T-cell (primary cell): ENCODE measurements around the gene MPI. TPM values are rescaled to one million over a fixed set of nuclear protein-coding genes. Genes with fewer than 3 reads are reported as not detected.

Experiments
- ATAC-seq, 4 experiments: fragments of 200-7000 bp in 3 of 4; fragments of 150-1000 bp in 1 of 4; cut with Tn5 transposase; replicated peaks in 1 of 4; 1 replicate in 3 of 4; 2 replicates in 1 of 4; pipeline ENCODE4 v1.10.0; 2021; ENCODE audit warnings: moderate library complexity in 3 of 4, mild to moderate bottlenecking in 2 of 4, moderate number of reproducible peaks in 1 of 4
- CTCF ChIA-PET, 2 donors: fragments of 300-600 bp; sonication (Branson Sonifier 250); formaldehyde crosslinking; loops; one replicate each; lab custom pipeline; 2022; ENCODE audit warnings: antibody characterized with exemption in 2 of 2; lab: Charles Lee
- POLR2A ChIA-PET, 2 donors: fragments of 300-600 bp; sonication (Branson Sonifier 250); formaldehyde crosslinking; loops; one replicate each; lab custom pipeline; 2022; ENCODE audit warnings: antibody characterized with exemption in 2 of 2; lab: Charles Lee
- DNase-seq, 35 experiments: peaks; one replicate each; pipeline versions ENCODE4 v3.0.0 to v3.0.0-alpha.2; 2013 to 2023
- H3K27ac ChIP-seq: one replicate; pipeline ENCODE4 v1.5.1; 2013; ENCODE audit warnings: low read length
- H3K27me3 ChIP-seq, 2 experiments: replicated peaks in 1 of 2; 1 replicate in 1 of 2; 2 replicates in 1 of 2; pipeline versions ENCODE4 v1.6.1 to v1.7.0; 2013; ENCODE audit warnings: low read length in 1 of 2, mixed read lengths in 1 of 2; ENCODE audit not compliant: control insufficient read depth in 2 of 2, insufficient read depth in 2 of 2; ENCODE audit errors: extremely low read depth in 1 of 2
- H3K36me3 ChIP-seq, 2 donors: 1 replicate in 1 of 2; 2 replicates in 1 of 2; pipeline versions ENCODE4 v1.6.1 to v1.7.0; 2013; ENCODE audit warnings: low read length in 1 of 2; ENCODE audit not compliant: control insufficient read depth in 2 of 2, insufficient read depth in 1 of 2; ENCODE audit errors: extremely low read depth in 1 of 2
- H3K4me1 ChIP-seq, 2 experiments: 1 replicate in 1 of 2; 2 replicates in 1 of 2; pipeline versions ENCODE4 v1.6.1 to v1.7.0; 2013; ENCODE audit warnings: low read length in 2 of 2, mixed read lengths in 1 of 2; ENCODE audit not compliant: insufficient read depth in 2 of 2, control insufficient read depth in 1 of 2; ENCODE audit errors: extremely low read depth in 1 of 2
- H3K4me3 ChIP-seq, 2 donors: 1 replicate in 1 of 2; 2 replicates in 1 of 2; pipeline versions ENCODE4 v1.5.1 to v1.7.0; 2013; ENCODE audit warnings: mild to moderate bottlenecking in 2 of 2, low read length in 1 of 2, moderate library complexity in 1 of 2; ENCODE audit not compliant: control insufficient read depth in 1 of 2; ENCODE audit errors: extremely low read depth in 1 of 2
- H3K9me3 ChIP-seq: 2 replicates; pipeline ENCODE4 v1.7.0; 2013
- H3K27ac Mint-ChIP-seq, 2 donors: one replicate each; pipeline ENCODE4 v1.8.0; 2020 to 2021; ENCODE audit warnings: mild to moderate bottlenecking in 2 of 2, mixed read lengths in 2 of 2
- H3K27me3 Mint-ChIP-seq, 2 donors: one replicate each; pipeline ENCODE4 v1.8.0; 2021 to 2022; ENCODE audit warnings: mixed read lengths in 2 of 2
- H3K36me3 Mint-ChIP-seq: one replicate; pipeline ENCODE4 v1.8.0; 2021; ENCODE audit warnings: mixed read lengths
- H3K4me1 Mint-ChIP-seq, 3 donors: one replicate each; pipeline ENCODE4 v1.8.0; 2020 to 2022; ENCODE audit warnings: mixed read lengths in 3 of 3, mild to moderate bottlenecking in 1 of 3
- H3K4me3 Mint-ChIP-seq, 3 donors: one replicate each; pipeline ENCODE4 v1.8.0; 2020 to 2022; ENCODE audit warnings: mild to moderate bottlenecking in 3 of 3, mixed read lengths in 3 of 3, moderate library complexity in 3 of 3
- H3K9me3 Mint-ChIP-seq, 3 donors: one replicate each; pipeline ENCODE4 v1.8.0; 2020 to 2022; ENCODE audit warnings: mixed read lengths in 3 of 3
- WGBS: methylation state at CpG from one replicate; pipeline ENCODE4 v1.1.5; 2013; ENCODE audit warnings: missing lambda C conversion rate; ENCODE audit not compliant: insufficient coverage; 5-methylcytosine and 5-hydroxymethylcytosine counted together
- total RNA-seq, 35 experiments: library from RNA in 6 of 35; stranded (reverse) in 6 of 35; fragments of 120-200 nt in 1 of 35; gene quantifications; one replicate each; pipeline versions ENCODE4 v1.2.1 to v1.2.4 and lab custom pipeline; 2013 to 2026

The MPI gene
- total RNA-seq, 5 donors from 2014 or later (not counting 1 experiment from before 2014, with no cell fraction given): 36.5 to 74.1 (median 66.1) TPM

DNA sequence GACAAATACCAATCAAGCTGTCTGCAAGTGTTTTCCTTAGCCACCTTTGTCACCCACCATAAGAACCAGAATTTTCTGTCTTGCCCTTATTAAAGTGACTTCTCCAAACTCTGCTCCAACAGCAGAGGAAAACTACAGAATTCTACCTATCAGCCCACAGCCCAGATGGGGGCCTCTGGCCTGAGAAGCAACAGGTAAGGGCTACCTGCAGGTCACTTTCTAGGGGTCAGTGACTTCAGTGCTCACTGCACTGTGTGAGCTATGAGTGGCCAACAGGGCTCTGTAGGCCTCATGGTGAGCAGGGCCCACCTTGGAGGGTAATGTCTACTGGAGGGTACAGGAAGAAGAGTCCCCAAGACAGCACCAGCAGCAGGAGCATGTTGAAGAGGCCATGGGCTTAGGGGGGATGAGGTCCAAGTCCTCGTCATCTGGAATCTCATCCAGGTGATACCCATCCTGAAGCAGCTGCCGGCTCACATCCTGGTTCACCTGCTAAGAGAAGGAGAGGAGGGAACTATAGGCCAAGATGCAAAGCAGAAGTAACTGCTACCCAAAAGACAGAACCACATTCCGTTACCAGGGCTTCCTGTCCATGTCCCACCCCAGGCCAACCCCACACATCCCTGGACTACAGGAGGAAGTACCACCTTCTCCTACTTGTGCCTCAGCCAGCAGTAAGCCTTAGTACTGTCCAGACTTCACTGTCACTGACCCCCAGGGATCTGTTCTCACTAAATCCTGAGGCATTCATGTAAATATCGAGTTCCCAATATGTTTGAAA, 12.6 kb downstream of the MPI start:
- H3K4me1 Mint-ChIP-seq: peaks cover 46 to 54% (median 51%) of the 10 kb centered on the region in 3 donors
- H3K27ac ChIP-seq: no peak overlapping the region
- H3K36me3 ChIP-seq: peaks cover 13 to 62% of the 10 kb centered on the region in 2 donors
- WGBS: 83% methylated on average over 1 of the region's 4 CpGs
- H3K4me1 ChIP-seq: peaks cover 8 to 33% of the 10 kb centered on the region in 2 experiments
- POLR2A ChIA-PET: interaction anchor here in 1 of 2 donors (0.7 kb wide), 1 partner anchor 9 kb away, joined by 6 read pairs; no protein-coding TSS in a partner anchor
- peak overlapping the region in 1 of 3 donors; percentile 9 for H3K4me3 Mint-ChIP-seq
- CTCF ChIA-PET: interaction anchor here (0.6 to 2.3 kb wide), 42 partner anchors 8 to 550 kb away, joined by 3 to 18 read pairs (median 4); partner anchors contain the start of genes MPI (in 1 of the 2), SCAMP2 (in 1 of the 2) and ULK3 (in 1 of the 2)
- no peaks in the 10 kb centered on the region for H3K27me3 Mint-ChIP-seq
- DNase-seq: no peak
- no peaks in the 10 kb centered on the region for H3K9me3 ChIP-seq
- peaks cover 19% of the 10 kb centered on the region for H3K36me3 Mint-ChIP-seq
- H3K27ac Mint-ChIP-seq: peak overlapping the region; percentile 79
- H3K4me3 ChIP-seq: no peak overlapping the region
- no peaks in the 10 kb centered on the region for H3K27me3 ChIP-seq
- no peaks in the 10 kb centered on the region for H3K9me3 Mint-ChIP-seq
- no peak for ATAC-seq

DNA sequence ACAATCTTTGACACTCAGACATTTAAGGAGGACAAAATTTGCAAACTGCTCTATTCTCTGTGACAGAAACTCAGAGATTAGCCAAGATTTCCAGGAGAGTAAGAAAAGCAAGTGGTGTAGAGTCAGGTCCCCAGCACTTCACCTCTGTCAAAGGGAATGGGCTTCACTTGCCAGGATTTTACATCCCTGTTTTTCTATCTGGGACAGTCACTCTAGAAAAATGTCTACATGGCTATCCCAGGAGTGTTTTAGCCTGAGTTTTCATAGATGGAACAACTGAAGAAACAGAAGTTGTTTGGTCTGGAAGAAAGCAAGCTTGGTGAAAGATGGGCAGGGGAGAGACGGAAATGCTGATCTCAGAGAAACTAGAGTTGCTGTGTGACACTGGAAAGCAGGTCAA, 13.8 kb downstream of the MPI start:
- ChIA-PET POLR2A (interaction anchor here (0.7 to 1.1 kb wide), 2 partner anchors 8 to 120 kb away, joined by 4 to 6 read pairs; partner anchors contain the start of gene PPCDC (in 1 of the 2)), CTCF (interaction anchor here in 1 of 2 donors (0.7 to 1.9 kb wide), 2 partner anchors 10 to 18 kb away, joined by 3 to 7 read pairs; no protein-coding TSS in a partner anchor)
- H3K4me3 Mint-ChIP-seq: peak overlapping the region in 1 of 3 donors; percentile 53
- no CpG with 5 or more reads among the region's 1 CpG for WGBS
- H3K4me1 ChIP-seq: peaks cover 8 to 37% of the 10 kb centered on the region in 2 experiments
- ATAC-seq (no peak), DNase-seq (no peak)
- no peak overlapping the region for H3K4me3 ChIP-seq
- peaks cover 50 to 59% (median 54%) of the 10 kb centered on the region in 3 donors for H3K4me1 Mint-ChIP-seq
- H3K27ac Mint-ChIP-seq: peak overlapping the region; percentile 69 to 79
- H3K27ac ChIP-seq: no peak overlapping the region
- H3K36me3 Mint-ChIP-seq: peaks cover 19% of the 10 kb centered on the region
- H3K9me3 ChIP-seq: no peaks in the 10 kb centered on the region
- H3K27me3 ChIP-seq: no peaks in the 10 kb centered on the region
- no peaks in the 10 kb centered on the region for H3K27me3 Mint-ChIP-seq
- no peaks in the 10 kb centered on the region for H3K9me3 Mint-ChIP-seq
- H3K36me3 ChIP-seq: peaks cover 11 to 56% of the 10 kb centered on the region in 2 donors

DNA sequence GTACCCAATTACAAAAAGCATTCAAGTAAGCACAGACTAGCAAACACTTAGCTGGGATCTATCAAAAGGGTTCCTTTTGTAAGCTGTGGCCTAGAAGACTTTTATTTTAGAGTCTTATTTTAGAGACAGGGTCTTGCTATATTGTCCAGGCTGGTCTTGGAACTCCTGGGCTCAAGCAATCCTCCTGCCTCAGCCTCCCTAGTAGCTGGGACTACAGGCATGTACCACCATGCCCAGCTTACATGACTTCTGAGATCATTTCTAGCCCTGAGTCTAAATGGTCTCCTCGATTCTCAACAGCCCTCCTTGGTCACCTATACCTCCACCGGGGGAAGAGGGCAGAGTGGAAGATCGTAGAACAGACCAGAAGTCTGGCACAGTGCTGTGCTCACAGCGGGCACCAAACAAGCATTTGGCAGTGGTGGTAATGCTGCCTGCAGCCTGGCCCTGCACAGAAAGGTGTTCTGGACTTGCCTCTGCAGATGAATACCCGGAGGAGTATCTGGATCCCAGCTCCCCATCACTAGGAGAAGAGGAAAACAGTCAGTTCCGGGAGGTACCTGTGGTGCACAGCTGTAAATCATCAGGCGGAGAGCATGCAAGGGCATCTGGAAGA, 14.5 kb downstream of the MPI start:
- Mint-ChIP-seq H3K27ac (peak overlapping the region; percentile 27 to 87), H3K9me3 (no peaks in the 10 kb centered on the region), H3K36me3 (peaks cover 19% of the 10 kb centered on the region), H3K4me1 (peaks cover 50 to 59% (median 56%) of the 10 kb centered on the region in 3 donors), H3K27me3 (no peaks in the 10 kb centered on the region), H3K4me3 (peak overlapping the region; percentile 80 to 98 (median 97))
- no peak overlapping the region for H3K4me3 ChIP-seq
- ChIA-PET CTCF (interaction anchor here (0.5 to 1.9 kb wide), 3 partner anchors 10 to 19 kb away, joined by 3 to 7 read pairs (median 5); no protein-coding TSS in a partner anchor), POLR2A (interaction anchor here in 1 of 2 donors (1.1 kb wide), 1 partner anchor 119 kb away, joined by 4 read pairs; the partner anchor contains the start of gene PPCDC)
- ATAC-seq (no peak), DNase-seq (no peak)
- WGBS: 89% methylated on average over 5 of the region's 7 CpGs
- H3K9me3 ChIP-seq: no peaks in the 10 kb centered on the region
- peaks cover 8 to 50% of the 10 kb centered on the region in 2 donors for H3K36me3 ChIP-seq
- H3K27ac ChIP-seq: no peak overlapping the region
- no peaks in the 10 kb centered on the region for H3K27me3 ChIP-seq
- H3K4me1 ChIP-seq: peaks cover 8 to 37% of the 10 kb centered on the region in 2 experiments

- Mint-ChIP-seq H3K4me1 (peaks cover 45 to 53% (median 49%) of the 10 kb centered on the region in 3 donors), H3K27ac (peak overlapping the region; percentile 80 to 87)
Measured at GRCh38 chr15:74906067-74906449, 16.2 kb downstream of the MPI start.

DNA sequence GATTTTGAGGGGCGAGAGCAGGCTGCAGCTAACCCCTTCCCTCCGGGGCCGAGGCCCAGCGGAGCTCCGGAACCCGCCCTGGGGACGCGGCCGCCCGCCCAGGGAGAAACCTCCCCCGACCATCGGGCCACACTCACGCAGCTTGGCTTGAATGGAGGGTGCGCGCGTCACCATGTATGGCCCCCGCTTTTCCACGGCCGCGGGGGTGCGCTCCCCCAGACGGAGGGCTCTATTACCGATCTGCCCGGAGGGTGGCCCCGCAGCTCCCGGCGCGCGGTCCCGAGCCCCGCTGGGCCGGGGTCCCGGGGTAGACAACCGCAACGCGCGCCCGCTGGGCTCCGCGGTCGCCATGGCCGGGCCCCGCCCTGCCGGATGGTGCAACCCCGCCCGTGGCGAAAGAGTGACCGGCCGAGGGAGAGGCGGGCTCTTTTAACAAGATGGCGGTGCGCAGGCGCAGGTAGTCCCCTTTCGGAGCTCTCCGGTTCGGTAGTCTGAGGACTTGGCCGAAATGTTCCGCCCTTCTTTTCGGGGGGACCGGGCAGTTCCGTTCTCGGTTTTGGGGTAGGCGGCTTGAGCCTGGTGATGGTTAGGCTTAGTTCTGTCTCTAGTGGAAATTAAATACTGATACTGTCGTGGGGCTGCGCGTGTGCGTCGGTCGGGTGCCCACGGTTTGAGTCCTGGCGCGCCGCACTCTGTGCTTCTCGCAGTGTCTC, 16.8 kb downstream of the MPI start, which contains the start of gene FAM219B:
FAM219B (minus strand) TSS at position 402 of the 713 bp plus-strand sequence; CDS start at position 351, 51 bp downstream.
- Mint-ChIP-seq H3K4me1 (peaks cover 42 to 48% (median 46%) of the 10 kb centered on the region in 3 donors), H3K27me3 (no peaks in the 10 kb centered on the region), H3K27ac (peak within 1 kb of the TSS; percentile 96 to 97), H3K9me3 (no peaks in the 10 kb centered on the region), H3K36me3 (peaks cover 16% of the 10 kb centered on the region), H3K4me3 (peak within 1 kb of the TSS; percentile 97 to 98 (median 98))
- Histone ChIP-seq H3K27ac (peak within 1 kb of the TSS; percentile 78), H3K36me3 (peaks cover 8 to 30% of the 10 kb centered on the region in 2 donors), H3K27me3 (no peaks in the 10 kb centered on the region), H3K4me1 (peaks cover 6 to 30% of the 10 kb centered on the region in 2 experiments), H3K9me3 (no peaks in the 10 kb centered on the region), H3K4me3 (peak within 1 kb of the TSS; percentile 74 to 96)
- ChIA-PET CTCF (interaction anchor here in 1 of 2 donors (1.0 to 1.7 kb wide), 5 partner anchors 13 to 137 kb away, joined by 3 to 11 read pairs (median 3); partner anchors contain the start of gene ULK3), POLR2A (interaction anchor here (0.5 to 0.6 kb wide), 2 partner anchors 32 to 37 kb away, joined by 3 to 6 read pairs; partner anchors contain the start of gene COX5A (in 1 of the 2))
- DNase-seq (peak; percentile 8 to 76 (median 52)), ATAC-seq (peak; percentile 77 to 82 (median 78))
- under 1% methylated on average over 71 of the region's 74 CpGs for WGBS

More at GRCh38 chr15:74906067-74906449, 16.2 kb downstream of the MPI start:
- CTCF ChIA-PET: interaction anchor here in 1 of 2 donors (0.5 to 1.7 kb wide), 6 partner anchors 12 to 137 kb away, joined by 3 to 11 read pairs (median 4); partner anchors contain the start of gene ULK3
- peak in 15 of 35 experiments; percentile 9 to 44 (median 11) for DNase-seq
- H3K27ac ChIP-seq: peak overlapping the region; percentile 78
- peaks cover 13% of the 10 kb centered on the region for H3K36me3 Mint-ChIP-seq
- H3K4me3 Mint-ChIP-seq: peak overlapping the region; percentile 80 to 98 (median 97)
- under 1% methylated on average over 12 of the region's 20 CpGs for WGBS
- POLR2A ChIA-PET: interaction anchor here in 1 of 2 donors (0.6 to 0.7 kb wide), 2 partner anchors 10 to 37 kb away, joined by 3 to 6 read pairs; no protein-coding TSS in a partner anchor
- peaks cover 8 to 35% of the 10 kb centered on the region in 2 donors for H3K36me3 ChIP-seq
- no peaks in the 10 kb centered on the region for H3K27me3 Mint-ChIP-seq
- peak; percentile 50 to 57 (median 56) for ATAC-seq
- H3K9me3 ChIP-seq: no peaks in the 10 kb centered on the region
- peaks cover 8 to 35% of the 10 kb centered on the region in 2 experiments for H3K4me1 ChIP-seq
- peak overlapping the region; percentile 74 to 96 for H3K4me3 ChIP-seq
- no peaks in the 10 kb centered on the region for H3K27me3 ChIP-seq
- no peaks in the 10 kb centered on the region for H3K9me3 Mint-ChIP-seq
